K562 (cell line): ENCODE measurements around the gene GNAZ. TPM values are rescaled to one million over a fixed set of nuclear protein-coding genes. Genes with fewer than 3 reads are reported as not detected.

Source experiments
- ATAC-seq: fragments of 200-7000 bp; cut with Tn5 transposase; 3 replicates; pipeline ENCODE4 v1.9.1; 2020; ENCODE audit warnings: moderate library complexity
- BruUV-seq: library from RNA; stranded (reverse); fragments of 400-500 nt; replicated peaks from 2 replicates; lab custom pipeline; 2021; lab: Mats Ljungman, UMichigan
- CTCF ChIA-PET: fragments of 300-600 bp; formaldehyde crosslinking; extraction: SDS; loops from one replicate; lab custom pipeline; 2021; ENCODE audit warnings: low intra/inter-chr PET ratio; lab: Yijun Ruan, JAX
- POLR2A ChIA-PET: fragments of 300-600, 350-650 bp; sonication (Branson Sonifier 250); formaldehyde crosslinking; extraction: SDS; loops from one replicate; lab custom pipeline; 2021; ENCODE audit warnings: antibody characterized with exemption, inconsistent platforms; lab: Yijun Ruan, JAX
- DNase-seq, 4 experiments: peaks; one replicate each; pipeline versions ENCODE4 v3.0.0 to v3.0.0-alpha.2; 2011 to 2018; ENCODE audit warnings: low spot score in 3 of 4, mixed read lengths in 3 of 4; ENCODE audit errors: extremely low read depth in 1 of 4
- FAIRE-seq: peaks from 2 replicates; lab custom pipeline; 2011; peaks lifted over from hg19 to GRCh38; lab: Jason Lieb, UNC
- H2AFZ ChIP-seq: 2 replicates; pipeline ENCODE4 v1.6.0; 2011; ENCODE audit warnings: low read depth, low read length, control low read depth, inconsistent platforms
- H3K27ac ChIP-seq: fragments of 200-600 bp; 3 replicates; pipeline ENCODE4 v1.8.0; 2011; ENCODE audit warnings: low read depth, mild to moderate bottlenecking, control low read depth, inconsistent platforms, low read length, moderate library complexity, mixed read lengths; ENCODE audit errors: extremely low read depth
- H3K27me3 ChIP-seq, 2 experiments: fragments of 300-600 bp in 1 of 2; 2 replicates in 1 of 2; 3 replicates in 1 of 2; pipeline versions ENCODE4 v1.6.0 to v1.8.0; 2011; ENCODE audit warnings: inconsistent platforms in 2 of 2, low read length in 2 of 2, mild to moderate bottlenecking in 1 of 2, mixed read lengths in 1 of 2, moderate library complexity in 1 of 2; ENCODE audit not compliant: control insufficient read depth in 2 of 2, insufficient read depth in 2 of 2
- H3K36me3 ChIP-seq: fragments of 300-600 bp; 3 replicates; pipeline ENCODE4 v1.8.0; 2011; ENCODE audit warnings: mild to moderate bottlenecking, low read length, inconsistent platforms; ENCODE audit not compliant: control insufficient read depth, insufficient read depth
- H3K4me1 ChIP-seq, 2 experiments: fragments of 200-600 bp in 1 of 2; replicated peaks in 1 of 2; 2 replicates in 1 of 2; 3 replicates in 1 of 2; pipeline versions ENCODE4 v1.5.1 to v1.8.0; 2011; ENCODE audit warnings: inconsistent platforms in 2 of 2, low read length in 2 of 2, mild to moderate bottlenecking in 1 of 2, mixed read lengths in 1 of 2, moderate library complexity in 1 of 2; ENCODE audit not compliant: control insufficient read depth in 2 of 2, insufficient read depth in 2 of 2
- H3K4me2 ChIP-seq: 2 replicates; pipeline ENCODE4 v1.6.1; 2011; ENCODE audit warnings: low read length, control low read depth, inconsistent platforms, mixed read lengths; ENCODE audit not compliant: insufficient read depth
- H3K4me3 ChIP-seq: fragments of 200-600 bp; sonication (generic), shearing (Covaris generic); 2 replicates; pipeline ENCODE4 v1.5.1; 2016; ENCODE audit warnings: control low read depth, inconsistent platforms
- H3K79me2 ChIP-seq: fragments of 200-600 bp; 3 replicates; pipeline ENCODE4 v1.8.0; 2011; ENCODE audit warnings: low read length, inconsistent platforms; ENCODE audit not compliant: control insufficient read depth, insufficient read depth
- H3K9ac ChIP-seq, 2 experiments: 2 replicates each; pipeline versions ENCODE4 v1.6.0 to v1.6.1; 2011; ENCODE audit warnings: low read depth in 2 of 2, low read length in 2 of 2, control low read depth in 1 of 2, inconsistent platforms in 1 of 2, mild to moderate bottlenecking in 1 of 2, mixed read lengths in 1 of 2; ENCODE audit not compliant: insufficient read depth in 1 of 2
- H3K9me1 ChIP-seq: one replicate; pipeline ENCODE4 v1.6.0; 2011; ENCODE audit warnings: inconsistent platforms, mild to moderate bottlenecking, low read length, moderate library complexity; ENCODE audit not compliant: control insufficient read depth, insufficient read depth
- H3K9me3 ChIP-seq: replicated peaks from 2 replicates; pipeline ENCODE4 v1.5.1; 2011; ENCODE audit warnings: low read depth, low read length, inconsistent platforms; ENCODE audit not compliant: control insufficient read depth, insufficient read depth
- H4K20me1 ChIP-seq: replicated peaks from 2 replicates; pipeline ENCODE4 v1.6.1; 2011; ENCODE audit warnings: low read length, inconsistent platforms, mixed read lengths; ENCODE audit not compliant: control insufficient read depth, insufficient read depth
- AFF4 ChIP-seq: sonication (generic); formaldehyde crosslinking; IDR thresholded peaks from 2 replicates; pipeline ENCODE4 v1.8.0; 2023; ENCODE audit warnings: mild to moderate bottlenecking, missing genetic modification reagents
- CREB1 ChIP-seq, 2 experiments: sonication (generic) in 1 of 2; formaldehyde crosslinking in 1 of 2; IDR thresholded peaks; 2 replicates each; pipeline versions ENCODE4 v1.6.1 to v1.8.0; 2012 to 2022; ENCODE audit warnings: inconsistent platforms in 1 of 2, mild to moderate bottlenecking in 1 of 2, missing genetic modification reagents in 1 of 2, moderate library complexity in 1 of 2
- KAT7 ChIP-seq: sonication (generic); formaldehyde crosslinking; IDR thresholded peaks from 2 replicates; pipeline ENCODE4 v1.8.0; 2022; ENCODE audit warnings: missing genetic modification reagents, mild to moderate bottlenecking, borderline replicate concordance
- RERE ChIP-seq: sonication (generic); formaldehyde crosslinking; IDR thresholded peaks from 2 replicates; pipeline ENCODE4 v1.8.0; 2023; ENCODE audit warnings: missing genetic modification reagents, mild to moderate bottlenecking, borderline replicate concordance
- UBTF ChIP-seq, 2 experiments: IDR thresholded peaks; 2 replicates each; pipeline ENCODE4 v1.6.1; 2012; ENCODE audit warnings: improper control_type of control experiment in 2 of 2, low read depth in 2 of 2, low read length in 2 of 2, borderline replicate concordance in 1 of 2
- ZNF551 ChIP-seq: fragments of 250-450 bp; sonication (Bioruptor Pico); IDR thresholded peaks from 2 replicates; pipeline ENCODE4 v1.5.0; 2021; ENCODE audit warnings: mild to moderate bottlenecking, moderate library complexity
- in situ Hi-C: fragments of 300-500 bp; cut with MboI; formaldehyde crosslinking; loops from 4 replicates; pipeline ENCODE4 v1.15.0; 2018; ENCODE audit warnings: inconsistent platforms, mixed read lengths
- intact Hi-C: fragments of 100-400 bp; cut with micrococcal nuclease; formaldehyde crosslinking; loops from 2 replicates; pipeline ENCODE4 v1.14.2; 2022
- polyA plus RNA-seq, 8 experiments: library from polyadenylated mRNA; depleted of rRNA in 4 of 8; stranded (reverse) in 5 of 8; unstranded in 3 of 8; fragments of >200 nt; fragmentation: Nextera tagmentation in 2 of 8; fragmentation: Illumina TruSeq in 1 of 8; extraction: Ambion mirVana in 2 of 8; extraction: Trizol in 1 of 8; gene quantifications; 2 replicates each; pipeline versions ENCODE4 v1.2.1 to v1.2.3, GENCODE V29; 2011 to 2014; ENCODE audit warnings: inconsistent platforms in 1 of 8, missing spikeins in 1 of 8
- total RNA-seq, 7 experiments: library from RNA; depleted of rRNA in 6 of 7; stranded (reverse); fragments of >200 nt in 6 of 7; fragmentation: Illumina TruSeq in 2 of 7; extraction: Trizol in 2 of 7; gene quantifications; 2 replicates each; pipeline versions ENCODE4 v1.2.1 to v1.2.3, GENCODE V29; 2011 to 2021; ENCODE audit warnings: low replicate concordance in 1 of 7

GNAZ gene
- total and polyA plus RNA-seq, 9 of the 15 experiments (the other 6 are each of a cell fraction or from before 2014, with no cell fraction given), result 0.04 to 0.22 (median 0.13) TPM; not detected in 3

GRCh38 chr22:23020659-23021293 lies 49.5 kb upstream of the GNAZ start:
- no peaks in the 10 kb centered on the region for H3K36me3 ChIP-seq
- DNase-seq, result no peak
- H3K4me1 ChIP-seq, result peaks cover 0 to 9% of the 10 kb centered on the region in 2 experiments; a peak in 2 of 5 replicates
- POLR2A ChIA-PET, result interaction anchor here (0.9 to 10.7 kb wide), 4 partner anchors 9 to 24 kb away, joined by 3 to 83 read pairs (median 38); no protein-coding TSS in a partner anchor
- no peak overlapping the region for H3K27ac ChIP-seq
- TF ChIP-seq CREB1 (IDR thresholded peaks at IDR 0.05), result no peak
- TF ChIP-seq CREB1 (CRISPR knock-in tag; IDR thresholded peaks at IDR 0.05), result 0 out of 2 replicates have a peak, but pooled peaks have one; percentile 33
- peak; percentile 54; the same call in 1 of the 2 replicates for TF ChIP-seq RERE
- no peak for TF ChIP-seq ZNF551 (CRISPR knock-in tag)
- TF ChIP-seq AFF4 (CRISPR knock-in tag), result 0 out of 2 replicates have a peak, but pooled peaks have one; percentile 55
- TF ChIP-seq KAT7 (CRISPR knock-in tag), result 0 out of 2 replicates have a peak, but pooled peaks have one; percentile 36
- 0 out of 4 replicates have a peak, but pooled peaks of 1 of the 2 experiments have one; percentile 49 for TF ChIP-seq UBTF (IDR thresholded peaks at IDR 0.05; ENCODE audit: borderline replicate concordance in 1 of 2, low read depth in 2 of 2, low read length in 2 of 2)
- peaks cover 31 to 42% of the 10 kb centered on the region in 2 experiments for H3K27me3 ChIP-seq
- H3K9me1 ChIP-seq, result no peaks in the 10 kb centered on the region
- in situ Hi-C loops, result no loop called here
- no peak overlapping the region for H2AFZ ChIP-seq
- intact Hi-C loops, result no loop called here
- no TSS peak for BruUV-seq
- no peak for FAIRE-seq
- ATAC-seq, result no peak
- no peaks in the 10 kb centered on the region for H4K20me1 ChIP-seq
- CTCF ChIA-PET, result no interaction called here
- no peaks in the 10 kb centered on the region for H3K9me3 ChIP-seq
- no peak overlapping the region for H3K4me2 ChIP-seq
- no peak overlapping the region for H3K4me3 ChIP-seq
- H3K79me2 ChIP-seq, result no peaks in the 10 kb centered on the region
- H3K9ac ChIP-seq, result no peak overlapping the region
